HEK293T (cell line): ENCODE results near the gene CFAP161.

Source experiments
- ARNT ChIP-seq: fragments of 450-650 bp; IDR thresholded peaks from 2 replicates; pipeline ENCODE4 v1.6.1; 2017; ENCODE audit warnings: mild to moderate bottlenecking
- BHLHE40 ChIP-seq: fragments of 450-650 bp; IDR thresholded peaks from 2 replicates; pipeline ENCODE4 v1.6.1; 2016; ENCODE audit warnings: mild to moderate bottlenecking, moderate library complexity, borderline replicate concordance
- CTBP1 ChIP-seq: fragments of 450-650 bp; IDR thresholded peaks from 2 replicates; pipeline ENCODE4 v1.6.1; 2016; ENCODE audit warnings: borderline replicate concordance
- ELF4 ChIP-seq: fragments of 450-650 bp; IDR thresholded peaks from 2 replicates; pipeline ENCODE4 v1.6.1; 2017; ENCODE audit warnings: antibody characterized with exemption
- FOXK2 ChIP-seq: fragments of 450-650 bp; IDR thresholded peaks from 2 replicates; pipeline ENCODE4 v1.6.1; 2016; ENCODE audit warnings: mild to moderate bottlenecking
- FOXM1 ChIP-seq: fragments of 450-650 bp; IDR thresholded peaks from 2 replicates; pipeline ENCODE4 v1.6.1; 2017; ENCODE audit warnings: mild to moderate bottlenecking, borderline replicate concordance
- HDGF ChIP-seq: fragments of 450-650 bp; IDR thresholded peaks from 2 replicates; pipeline ENCODE4 v1.6.1; 2017; ENCODE audit warnings: antibody characterized with exemption, borderline replicate concordance
- L3MBTL2 ChIP-seq: fragments of 450-650 bp; conservative IDR thresholded peaks from 2 replicates; pipeline ENCODE4 v1.6.1; 2016; ENCODE audit warnings: mild to moderate bottlenecking
- LEF1 ChIP-seq: fragments of 450-650 bp; IDR thresholded peaks from 2 replicates; pipeline ENCODE4 v1.6.1; 2017; ENCODE audit warnings: mild to moderate bottlenecking, borderline replicate concordance
- PKNOX1 ChIP-seq: fragments of 450-650 bp; IDR thresholded peaks from 2 replicates; pipeline ENCODE4 v1.6.1; 2016
- SP1 ChIP-seq: fragments of 450-650 bp; IDR thresholded peaks from 2 replicates; pipeline ENCODE4 v1.6.1; 2017
- SUZ12 ChIP-seq: fragments of 450-650 bp; IDR thresholded peaks from 2 replicates; pipeline ENCODE4 v1.6.1; 2016; ENCODE audit warnings: mild to moderate bottlenecking
- TARDBP ChIP-seq: fragments of 450-650 bp; IDR thresholded peaks from 2 replicates; pipeline ENCODE4 v1.6.1; 2016

DNA sequence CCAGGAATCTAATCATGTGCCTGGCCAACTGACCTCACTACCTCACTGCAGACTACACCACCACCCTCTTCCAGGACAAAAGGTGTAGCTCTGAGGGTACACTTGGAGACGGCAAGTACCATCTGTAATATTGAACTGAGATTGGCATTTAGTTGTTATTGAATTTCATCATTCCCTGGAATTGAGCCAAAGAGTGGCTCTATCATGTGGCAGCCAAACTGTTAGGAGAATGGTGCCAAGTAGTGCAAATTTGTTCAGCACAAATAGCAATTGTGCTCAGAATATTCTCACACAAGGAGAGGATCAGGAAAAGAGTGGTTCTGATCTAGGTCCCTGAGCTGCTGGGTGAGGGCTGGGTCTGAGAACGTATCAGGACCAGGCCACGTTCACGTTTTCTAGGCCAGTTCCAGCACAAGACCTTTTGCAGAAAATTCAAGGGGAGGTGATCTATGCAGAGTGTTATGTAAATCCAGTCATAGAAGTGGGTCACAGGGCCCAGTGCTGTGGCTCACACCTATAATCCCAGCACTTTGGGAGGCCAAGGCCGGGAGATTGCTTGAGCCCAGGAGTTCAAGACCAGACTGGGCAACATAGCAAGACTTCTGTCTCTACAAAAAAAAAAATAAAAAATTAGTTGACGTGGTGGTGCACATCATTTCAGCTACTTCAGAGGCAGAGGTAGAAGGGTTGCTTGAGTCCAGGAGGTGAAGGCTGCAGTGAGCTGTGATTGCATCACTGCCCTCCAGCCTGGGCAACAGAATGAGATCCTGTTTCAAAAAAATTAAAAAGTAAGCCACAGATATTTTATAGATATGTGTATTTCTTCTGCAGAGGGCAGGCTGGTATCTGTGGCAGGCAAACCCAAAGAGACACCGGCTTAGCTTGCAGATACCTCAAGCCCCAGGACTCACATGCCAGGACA lies 31.9 kb upstream of the CFAP161 start:
- no peak for TF ChIP-seq TARDBP
- no peak for TF ChIP-seq ARNT
- no peak for TF ChIP-seq L3MBTL2
- TF ChIP-seq SP1: no peak
- no peak for TF ChIP-seq CTBP1
- no peak for TF ChIP-seq BHLHE40
- no peak for TF ChIP-seq FOXM1
- TF ChIP-seq PKNOX1: no peak
- no peak for TF ChIP-seq LEF1
- no peak for TF ChIP-seq HDGF
- no peak for TF ChIP-seq ELF4
- no peak for TF ChIP-seq FOXK2
- no peak for TF ChIP-seq SUZ12
